HT1080 (cell line): ENCODE results near the gene COLEC11. TPM values are rescaled to one million over a fixed set of nuclear protein-coding genes. Genes with fewer than 3 reads are reported as not detected.

Experiments used
- DNase-seq: peaks from one replicate; pipeline ENCODE4 v3.0.0-alpha.2; 2015; ENCODE audit warnings: low read depth
- total RNA-seq: library from RNA; depleted of rRNA; stranded (reverse); fragments of >200 nt; shearing (Covaris generic); gene quantifications from 2 replicates; pipeline ENCODE4 v1.2.3, GENCODE V29; 2014

The COLEC11 gene
- total RNA-seq, 1 experiment from 2014 or later = 0.72 TPM

GRCh38 chr2:3637311-3637675 lies 42.4 kb downstream of the COLEC11 start:
- no peak for DNase-seq

- no peak for DNase-seq
Observed at GRCh38 chr2:3637692-3638455, 43.0 kb downstream of the COLEC11 start.

GRCh38 chr2:3638456-3638810 lies 43.5 kb downstream of the COLEC11 start:
- no peak for DNase-seq

- no peak for DNase-seq
Observed at GRCh38 chr2:3639015-3639630, 44.2 kb downstream of the COLEC11 start.

- DNase-seq = no peak
Observed at GRCh38 chr2:3639653-3640052, 44.7 kb downstream of the COLEC11 start.

- no peak for DNase-seq
Observed at GRCh38 chr2:3641181-3641580, 46.3 kb downstream of the COLEC11 start.

- no peak for DNase-seq
Observed at GRCh38 chr2:3641841-3642421, 47.0 kb downstream of the COLEC11 start.

GRCh38 chr2:3642521-3643215 lies 47.8 kb downstream of the COLEC11 start:
- no peak for DNase-seq

- DNase-seq = no peak
Observed at GRCh38 chr2:3643371-3644245, 48.7 kb downstream of the COLEC11 start.

- no peak for DNase-seq
Observed at GRCh38 chr2:3644246-3644525, 49.3 kb downstream of the COLEC11 start.

GRCh38 chr2:3644891-3645605 lies 50.1 kb downstream of the COLEC11 start:
- DNase-seq = no peak

GRCh38 chr2:3645745-3646389 lies 51.0 kb downstream of the COLEC11 start:
- no peak for DNase-seq

- DNase-seq = no peak
Observed at GRCh38 chr2:3646446-3646845, 51.5 kb downstream of the COLEC11 start.

GRCh38 chr2:3647246-3647645 lies 52.3 kb downstream of the COLEC11 start:
- DNase-seq = no peak

- DNase-seq = no peak
Observed at GRCh38 chr2:3647831-3648651, 53.1 kb downstream of the COLEC11 start.

- DNase-seq = no peak
Observed at GRCh38 chr2:3648652-3649177, 53.8 kb downstream of the COLEC11 start.

GRCh38 chr2:3649581-3649980 lies 54.7 kb downstream of the COLEC11 start:
- DNase-seq = no peak

GRCh38 chr2:3650140-3650920 lies 55.4 kb downstream of the COLEC11 start:
- no peak for DNase-seq
